Endothelial cell of umbilical vein (primary cell): Measurements from ENCODE around the gene NMRAL1. TPM values are rescaled to one million over a fixed set of nuclear protein-coding genes. Genes with fewer than 3 reads are reported as not detected.

Experiments
- BruUV-seq: library from RNA; stranded (reverse); fragments of 400-500 nt; replicated peaks from 2 replicates; lab custom pipeline; 2021; lab: Mats Ljungman, UMichigan
- CTCF ChIA-PET: fragments of 300-600, 350-600 bp; sonication (Branson Sonifier 250); formaldehyde crosslinking; loops from one replicate; lab custom pipeline; 2021; ENCODE audit warnings: antibody characterized with exemption, inconsistent platforms; lab: Charles Lee
- POLR2A ChIA-PET: fragments of 300-600, 350-600 bp; sonication (Branson Sonifier 250); formaldehyde crosslinking; loops from one replicate; lab custom pipeline; 2021; ENCODE audit warnings: antibody characterized with exemption, inconsistent platforms; lab: Charles Lee
- DNase-seq: peaks from one replicate; pipeline ENCODE4 v3.0.0-alpha.2; 2011; ENCODE audit warnings: low read depth, low spot score
- FAIRE-seq: peaks from 2 replicates; lab custom pipeline; 2011; peaks lifted over from hg19 to GRCh38; lab: Jason Lieb, UNC
- H2AFZ ChIP-seq: 2 replicates; pipeline ENCODE4 v1.6.0; 2012; ENCODE audit warnings: low read depth, low read length, control low read depth, inconsistent platforms
- H3K27ac ChIP-seq: 2 replicates; pipeline ENCODE4 v1.5.1; 2011; ENCODE audit warnings: low read depth, mild to moderate bottlenecking, control low read depth, low read length, moderate library complexity; ENCODE audit not compliant: insufficient read depth
- H3K27me3 ChIP-seq, 2 experiments: 2 replicates each; pipeline versions ENCODE4 v1.6.0 to v1.6.1; 2011; ENCODE audit warnings: low read length in 2 of 2, mixed read lengths in 1 of 2; ENCODE audit not compliant: control insufficient read depth in 2 of 2, insufficient read depth in 2 of 2
- H3K36me3 ChIP-seq, 2 experiments: 2 replicates in 1 of 2; 3 replicates in 1 of 2; pipeline ENCODE4 v1.5.1; 2011; ENCODE audit warnings: low read length in 2 of 2, mild to moderate bottlenecking in 1 of 2, moderate library complexity in 1 of 2; ENCODE audit not compliant: control insufficient read depth in 2 of 2, insufficient read depth in 2 of 2; ENCODE audit errors: extremely low read depth in 1 of 2
- H3K4me1 ChIP-seq: 3 replicates; pipeline ENCODE4 v1.5.1; 2011; ENCODE audit warnings: mild to moderate bottlenecking, low read length; ENCODE audit not compliant: control insufficient read depth, insufficient read depth; ENCODE audit errors: extremely low read depth
- H3K4me2 ChIP-seq: 2 replicates; pipeline ENCODE4 v1.6.1; 2011; ENCODE audit warnings: low read length, control low read depth, mixed read lengths; ENCODE audit not compliant: insufficient read depth
- H3K4me3 ChIP-seq, 3 experiments: fragments of 200-600 bp in 1 of 3; sonication (generic), shearing (Covaris generic) in 1 of 3; replicated peaks in 1 of 3; 2 replicates each; pipeline ENCODE4 v1.5.1; 2011 to 2016; ENCODE audit warnings: control low read depth in 3 of 3, low read length in 3 of 3, mild to moderate bottlenecking in 2 of 3, inconsistent platforms in 1 of 3, low read depth in 1 of 3, moderate library complexity in 1 of 3; ENCODE audit not compliant: insufficient read depth in 1 of 3
- H3K79me2 ChIP-seq: 2 replicates; pipeline ENCODE4 v1.6.0; 2012; ENCODE audit warnings: low read length, inconsistent platforms; ENCODE audit not compliant: control insufficient read depth, insufficient read depth
- H3K9ac ChIP-seq: replicated peaks from 2 replicates; pipeline ENCODE3; 2011; ENCODE audit warnings: low read length, control low read depth; ENCODE audit not compliant: insufficient read depth; ENCODE audit errors: extremely low read depth
- H3K9me1 ChIP-seq: replicated peaks from 3 replicates; pipeline ENCODE4 v1.6.0; 2011; ENCODE audit warnings: mild to moderate bottlenecking, low read length; ENCODE audit not compliant: control insufficient read depth, insufficient read depth; ENCODE audit errors: extremely low read depth
- H3K9me3 ChIP-seq: replicated peaks from 2 replicates; pipeline ENCODE4 v1.5.1; 2012; ENCODE audit warnings: low read length, inconsistent platforms; ENCODE audit not compliant: control insufficient read depth, insufficient read depth
- H4K20me1 ChIP-seq: replicated peaks from 2 replicates; pipeline ENCODE3; 2011; ENCODE audit warnings: mild to moderate bottlenecking, low read length; ENCODE audit not compliant: control insufficient read depth, insufficient read depth; ENCODE audit errors: extremely low read depth
- EZH2 ChIP-seq: IDR thresholded peaks from 2 replicates; pipeline ENCODE4 v1.6.1; 2012; ENCODE audit warnings: borderline replicate concordance, low read depth, mild to moderate bottlenecking, moderate library complexity, low read length, inconsistent platforms; ENCODE audit not compliant: severe bottlenecking
- FOS ChIP-seq: IDR thresholded peaks from 2 replicates; pipeline ENCODE4 v1.6.1; 2011; ENCODE audit warnings: mild to moderate bottlenecking, low read length, moderate library complexity, borderline replicate concordance; ENCODE audit not compliant: insufficient read depth
- GATA2 ChIP-seq: IDR thresholded peaks from 2 replicates; pipeline ENCODE4 v1.7.0; 2011; ENCODE audit warnings: low read depth, mild to moderate bottlenecking, moderate library complexity, mixed read lengths, low read length; ENCODE audit not compliant: insufficient read length, insufficient read depth
- JUN ChIP-seq: IDR thresholded peaks from 2 replicates; pipeline ENCODE4 v1.6.1; 2011; ENCODE audit warnings: borderline replicate concordance, low read depth; ENCODE audit not compliant: insufficient read length, insufficient read depth
- MYC ChIP-seq: IDR thresholded peaks from one replicate; pipeline ENCODE4 v1.6.1; 2011; ENCODE audit warnings: mild to moderate bottlenecking, low read depth, low read length
- POLR2A ChIP-seq: IDR thresholded peaks from 2 replicates; pipeline ENCODE4 v1.6.1; 2012; ENCODE audit warnings: low read depth, mild to moderate bottlenecking, control low read depth, low read length
- POLR2AphosphoS5 ChIP-seq: IDR thresholded peaks from 2 replicates; pipeline ENCODE4 v1.6.1; 2012; ENCODE audit warnings: low read depth, mild to moderate bottlenecking, control low read depth, low read length, moderate library complexity; ENCODE audit not compliant: insufficient read depth
- dilution Hi-C: fragments of 300-500 bp; cut with MboI; formaldehyde crosslinking; loops from one replicate; pipeline ENCODE4 v1.15.0; 2019; ENCODE audit warnings: low sequenced_read_pairs; ENCODE audit not compliant: extremely low pct_ligation_motif_present
- intact Hi-C: fragments of 100-400 bp; cut with micrococcal nuclease; formaldehyde crosslinking; loops from one replicate; pipeline ENCODE4 v1.10.0; 2022
- polyA plus RNA-seq, 4 experiments: library from polyadenylated mRNA; depleted of rRNA in 3 of 4; stranded (reverse) in 3 of 4; unstranded in 1 of 4; fragments of >200 nt; gene quantifications; 2 replicates each; pipeline versions ENCODE4 v1.2.1 to v1.2.3, GENCODE V29; 2011 to 2012; ENCODE audit warnings: missing spikeins in 1 of 4
- total RNA-seq: library from RNA; stranded (reverse); gene quantifications from 2 replicates; pipeline ENCODE4 v1.2.3, GENCODE V29; 2021
- TF ChIP-seq, protein P1 (sequence below): IDR thresholded peaks from 2 replicates; pipeline ENCODE4 v1.6.1; 2011; ENCODE audit not compliant: insufficient read depth, insufficient read length
- TF ChIP-seq, protein P2 (sequence below), 2 donors: IDR thresholded peaks; 1 replicate in 1 of 2; 2 replicates in 1 of 2; pipeline ENCODE4 v1.5.1; 2011; ENCODE audit warnings: low read length in 2 of 2, mild to moderate bottlenecking in 2 of 2, moderate library complexity in 2 of 2, control low read depth in 1 of 2, inconsistent platforms in 1 of 2, low read depth in 1 of 2; ENCODE audit not compliant: insufficient read depth in 1 of 2; ENCODE audit errors: extremely low read depth in 1 of 2

The NMRAL1 gene
- total and polyA plus RNA-seq, 2 donors (not counting 3 experiments of a cell fraction or from before 2014, with no cell fraction given) = 48.0 to 84.4 TPM

DNA sequence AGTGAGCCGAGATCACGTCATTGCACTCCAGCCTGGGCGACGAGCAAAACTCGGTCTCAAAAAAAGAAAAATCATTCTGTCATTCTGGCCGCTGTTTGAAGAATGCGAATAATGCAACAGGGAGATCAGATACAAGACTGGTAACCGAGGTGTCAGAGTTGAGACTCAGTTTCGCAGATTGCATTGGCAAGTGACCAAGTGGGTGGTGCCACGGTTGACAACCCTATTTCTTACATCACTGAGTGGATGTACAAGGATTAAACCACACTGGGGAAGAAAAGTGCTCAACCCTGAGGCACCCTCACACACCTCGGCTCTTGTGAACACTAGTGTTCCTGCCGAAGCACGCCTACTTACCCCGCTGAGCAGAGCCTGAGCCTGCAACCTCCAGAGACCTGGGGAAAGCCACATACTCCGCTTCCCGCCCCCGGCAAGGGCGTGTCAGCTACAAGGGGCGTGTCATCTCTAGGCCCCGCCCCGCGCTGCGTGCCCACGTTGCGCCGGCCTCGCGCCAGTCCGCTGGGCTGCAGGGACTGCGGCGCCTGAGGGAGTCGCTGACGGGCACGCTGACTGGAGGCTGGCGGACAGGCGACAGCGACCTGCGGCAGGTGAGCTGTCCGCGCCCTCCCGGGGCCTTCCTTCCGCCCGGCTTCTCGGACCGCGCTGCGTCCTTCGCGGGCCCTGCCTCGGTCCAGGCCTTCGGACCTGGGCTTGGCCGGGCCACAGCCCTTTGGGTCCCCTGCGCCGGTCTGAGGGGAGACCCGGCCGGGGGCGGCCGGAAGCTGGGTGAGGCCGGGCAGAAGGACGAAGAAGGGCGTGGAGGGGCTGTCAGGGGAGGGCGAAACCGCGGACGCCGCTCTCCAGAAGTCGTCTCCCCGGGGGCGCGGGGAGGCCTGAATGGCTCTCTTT lies 1.7 kb upstream of the NMRAL1 start, which contains the start of gene HMOX2:
TSS of gene HMOX2 (plus strand) at position 519 of the 909 bp plus-strand sequence. CDS start 29,127 bp downstream, outside the sequence.
- no peak for TF ChIP-seq JUN
- no peak for TF ChIP-seq GATA2
- TF ChIP-seq, protein P1, sequence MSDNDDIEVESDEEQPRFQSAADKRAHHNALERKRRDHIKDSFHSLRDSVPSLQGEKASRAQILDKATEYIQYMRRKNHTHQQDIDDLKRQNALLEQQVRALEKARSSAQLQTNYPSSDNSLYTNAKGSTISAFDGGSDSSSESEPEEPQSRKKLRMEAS = peak; percentile 89
- TF ChIP-seq POLR2A = peak; percentile 94
- TF ChIP-seq POLR2AphosphoS5 = peak; percentile 90
- TF ChIP-seq, protein P2, sequence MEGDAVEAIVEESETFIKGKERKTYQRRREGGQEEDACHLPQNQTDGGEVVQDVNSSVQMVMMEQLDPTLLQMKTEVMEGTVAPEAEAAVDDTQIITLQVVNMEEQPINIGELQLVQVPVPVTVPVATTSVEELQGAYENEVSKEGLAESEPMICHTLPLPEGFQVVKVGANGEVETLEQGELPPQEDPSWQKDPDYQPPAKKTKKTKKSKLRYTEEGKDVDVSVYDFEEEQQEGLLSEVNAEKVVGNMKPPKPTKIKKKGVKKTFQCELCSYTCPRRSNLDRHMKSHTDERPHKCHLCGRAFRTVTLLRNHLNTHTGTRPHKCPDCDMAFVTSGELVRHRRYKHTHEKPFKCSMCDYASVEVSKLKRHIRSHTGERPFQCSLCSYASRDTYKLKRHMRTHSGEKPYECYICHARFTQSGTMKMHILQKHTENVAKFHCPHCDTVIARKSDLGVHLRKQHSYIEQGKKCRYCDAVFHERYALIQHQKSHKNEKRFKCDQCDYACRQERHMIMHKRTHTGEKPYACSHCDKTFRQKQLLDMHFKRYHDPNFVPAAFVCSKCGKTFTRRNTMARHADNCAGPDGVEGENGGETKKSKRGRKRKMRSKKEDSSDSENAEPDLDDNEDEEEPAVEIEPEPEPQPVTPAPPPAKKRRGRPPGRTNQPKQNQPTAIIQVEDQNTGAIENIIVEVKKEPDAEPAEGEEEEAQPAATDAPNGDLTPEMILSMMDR (IDR thresholded peaks at IDR 0.05; ENCODE audit: extremely low read depth in 1 of 2, insufficient read depth in 1 of 2, low read depth in 1 of 2, low read length in 2 of 2) = peak; percentile 30 to 64
- no peak for TF ChIP-seq MYC
- TF ChIP-seq EZH2 = no peak
- no peak for TF ChIP-seq FOS
- peak; percentile 83 for FAIRE-seq
- Histone ChIP-seq H3K9me3 (no peaks in the 10 kb centered on the region), H3K27me3 (no peaks in the 10 kb centered on the region), H3K4me2 (peak within 1 kb of the TSS; percentile 66), H2AFZ (peak within 1 kb of the TSS; percentile 18), H3K4me1 (peaks cover 19% of the 10 kb centered on the region), H3K9me1 (no peaks in the 10 kb centered on the region), H3K36me3 (no peaks in the 10 kb centered on the region), H4K20me1 (no peaks in the 10 kb centered on the region), H3K4me3 (peak within 1 kb of the TSS; percentile 37 to 84 (median 71)), H3K9ac (peak within 1 kb of the TSS; percentile 79), H3K79me2 (peaks cover 25% of the 10 kb centered on the region), H3K27ac (peak within 1 kb of the TSS; percentile 75)
- CTCF ChIA-PET = interaction anchor here (0.9 to 4.1 kb wide), 7 partner anchors 9 to 110 kb away, joined by 3 to 39 read pairs (median 9); no protein-coding TSS in a partner anchor
- DNase-seq = peak; percentile 95
- POLR2A ChIA-PET = no interaction called here
- intact Hi-C loops (loop anchor here (2.0 to 5.0 kb wide), 2 partner anchors 49 to 63 kb away; partner anchors contain the start of genes CDIP1 and DNAJA3), dilution Hi-C loops (no loop called here)
- no TSS peak for BruUV-seq
